Measurements from ENCODE around the gene DDA1.
A peak's percentile ranks its signal among the peaks of the same experiment; 100 is the strongest.

The DDA1 gene

DNA sequence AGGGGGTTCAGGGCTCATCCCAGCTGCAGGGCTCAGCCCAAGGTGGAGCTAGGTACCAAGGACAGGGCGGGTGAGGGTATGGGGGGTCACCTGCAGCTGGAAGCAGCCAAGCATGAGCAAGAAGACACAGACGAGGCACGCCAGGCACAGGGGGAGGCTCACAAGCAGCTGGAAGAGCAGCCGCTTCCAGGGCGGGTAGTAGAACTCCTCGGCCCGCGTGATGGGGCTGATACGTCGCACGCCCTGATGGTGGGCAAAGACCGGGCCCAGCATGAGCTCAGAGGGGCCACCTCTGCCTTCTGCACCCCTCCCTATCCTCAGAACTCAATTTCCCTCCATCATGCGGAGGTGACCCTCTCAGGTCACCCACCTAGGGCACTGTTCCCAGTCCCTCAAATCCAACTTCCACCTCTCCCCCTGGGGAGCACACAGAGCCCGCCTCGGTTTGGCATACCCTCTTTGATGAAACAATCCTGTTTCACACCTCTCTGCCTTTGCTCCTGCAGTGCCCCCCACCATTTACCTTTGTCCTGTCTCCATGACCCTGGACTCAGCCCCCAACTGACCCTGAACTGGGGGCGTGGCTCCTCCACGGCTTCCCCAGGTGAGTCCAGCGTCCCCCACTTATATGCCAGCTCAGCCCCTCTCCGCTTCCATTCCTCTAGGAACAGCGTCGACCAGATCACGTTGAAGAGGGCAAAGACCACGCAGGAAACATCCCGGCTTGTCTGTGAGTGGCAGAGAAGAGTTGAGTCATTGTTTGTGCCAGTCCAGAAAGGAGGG lies 21.1 kb downstream of the DDA1 start:
- no peak for DNase-seq

DNA sequence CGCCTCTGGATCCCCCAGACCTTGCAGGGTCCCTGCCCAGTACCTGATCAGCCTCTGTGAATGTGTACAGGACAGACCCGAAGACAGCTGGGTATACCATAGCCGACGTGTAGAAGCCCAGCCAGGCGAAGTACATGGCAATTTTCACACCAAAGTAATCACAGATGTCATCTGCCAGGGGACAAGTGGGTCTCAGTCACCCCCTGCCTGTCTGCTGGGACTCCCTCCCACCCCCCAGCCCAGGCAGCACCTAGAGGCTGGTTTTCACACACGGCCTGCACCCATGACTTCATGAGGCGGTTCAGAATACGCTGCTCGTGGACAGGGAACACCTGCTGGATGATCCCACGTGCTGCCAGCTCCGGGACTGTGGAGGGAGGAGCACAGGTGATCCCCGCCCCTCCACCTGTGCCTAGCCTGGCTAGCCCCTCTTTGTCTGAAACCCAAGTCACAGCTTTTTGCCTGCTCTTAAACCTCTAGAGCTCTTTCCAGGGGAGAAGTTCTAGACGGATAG lies 21.7 kb downstream of the DDA1 start:
- DNase-seq, result no peak

DNA sequence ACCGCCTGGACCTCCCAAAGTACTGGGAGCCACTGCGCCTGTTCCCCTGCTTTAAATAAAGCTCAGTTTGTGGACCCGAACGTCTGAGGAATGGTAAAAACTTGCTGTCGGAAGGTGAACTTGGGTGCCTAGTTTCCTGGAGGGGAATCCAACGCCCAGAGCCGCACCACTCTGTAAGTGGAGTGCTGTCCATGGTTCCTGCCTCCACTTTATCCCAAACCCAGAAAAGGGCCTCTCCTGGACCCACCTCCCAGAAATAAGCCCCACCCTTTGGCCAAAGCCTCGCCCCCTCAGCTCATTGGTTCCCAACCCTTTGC lies 23.0 kb downstream of the DDA1 start:
- DNase-seq, result no peak

DNA sequence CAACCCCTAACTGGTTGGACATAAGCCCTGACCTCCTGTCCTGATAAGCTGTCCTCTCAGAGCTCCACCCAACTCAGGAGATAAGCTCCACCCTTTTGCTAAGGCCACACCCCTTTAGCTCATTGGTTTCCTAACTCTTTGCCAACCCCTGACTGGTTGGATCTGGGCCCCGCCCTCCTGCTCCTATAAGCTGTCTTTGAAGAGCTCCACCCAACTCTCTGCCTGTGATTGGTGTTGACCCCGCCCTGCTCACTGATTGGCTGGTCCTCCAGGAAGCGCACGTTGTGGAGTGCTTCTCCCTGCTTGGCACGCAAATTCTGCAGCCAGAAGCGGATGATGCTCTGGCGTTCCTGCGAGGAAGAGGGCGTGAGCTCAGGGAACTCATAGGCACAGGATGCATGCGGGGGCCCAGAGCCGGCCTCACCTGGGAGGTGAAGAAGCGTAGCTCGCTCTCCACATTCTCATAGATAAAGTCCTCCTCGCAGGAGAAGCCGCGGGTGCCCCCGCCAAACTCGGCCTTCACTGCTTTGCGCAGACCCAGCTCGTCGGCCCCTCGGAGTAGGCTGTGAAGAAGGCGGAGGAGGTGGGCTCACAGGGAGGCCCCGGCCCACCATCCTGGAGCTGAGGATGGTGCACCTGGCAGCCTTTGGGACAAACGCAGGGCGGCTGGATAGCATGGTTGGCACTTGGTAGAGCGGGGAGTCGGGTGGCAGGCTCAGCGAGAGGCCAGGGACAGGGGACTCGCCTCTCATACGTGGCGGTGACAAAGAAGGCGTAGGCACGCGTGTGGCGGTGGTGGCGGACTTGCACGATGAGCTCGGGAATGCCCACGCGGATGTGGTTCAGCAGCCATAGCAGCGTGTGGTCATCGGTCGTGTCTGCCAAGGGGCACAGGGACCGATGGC lies 23.6 kb downstream of the DDA1 start:
- no peak for DNase-seq

DNA sequence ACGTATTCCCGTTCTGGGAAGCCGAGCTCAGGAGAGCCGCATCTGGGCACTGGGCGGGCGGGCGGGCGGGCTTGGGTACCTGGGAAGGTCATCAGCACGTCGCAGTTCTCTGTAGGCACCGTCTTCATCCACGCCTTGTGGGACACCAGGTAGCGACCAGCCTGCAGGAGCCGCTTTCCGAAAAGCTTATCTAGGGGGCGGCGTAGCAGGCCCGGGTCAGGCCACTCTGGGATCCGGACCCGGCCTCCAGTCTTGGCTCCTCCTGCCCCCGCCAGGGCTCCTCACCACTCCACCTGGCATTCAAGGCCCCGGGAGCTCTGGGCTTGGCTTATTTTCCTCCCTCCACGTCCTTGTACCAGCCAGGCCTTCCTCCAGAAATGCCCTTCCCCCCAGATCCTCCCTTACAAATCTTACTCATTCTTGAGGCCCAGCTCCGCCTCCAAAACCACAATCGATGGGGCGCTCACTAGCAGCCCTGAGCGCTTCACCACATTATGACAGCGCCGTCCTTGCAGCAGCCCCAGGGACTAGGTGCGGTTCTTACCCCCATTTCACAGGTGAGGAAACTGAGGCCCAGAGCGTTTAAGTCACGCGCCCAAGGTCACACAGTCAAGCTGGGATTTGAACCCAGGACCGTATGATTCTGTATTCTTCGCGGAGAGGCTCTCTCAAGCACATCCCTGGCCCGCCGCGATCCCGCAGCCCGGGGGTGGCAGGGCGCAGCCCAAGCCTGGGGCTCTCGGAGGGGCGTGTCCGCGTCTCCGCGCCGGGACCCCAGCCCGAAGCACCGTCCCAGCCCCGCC lies 24.4 kb downstream of the DDA1 start:
- peak; percentile 72 for DNase-seq

DNA sequence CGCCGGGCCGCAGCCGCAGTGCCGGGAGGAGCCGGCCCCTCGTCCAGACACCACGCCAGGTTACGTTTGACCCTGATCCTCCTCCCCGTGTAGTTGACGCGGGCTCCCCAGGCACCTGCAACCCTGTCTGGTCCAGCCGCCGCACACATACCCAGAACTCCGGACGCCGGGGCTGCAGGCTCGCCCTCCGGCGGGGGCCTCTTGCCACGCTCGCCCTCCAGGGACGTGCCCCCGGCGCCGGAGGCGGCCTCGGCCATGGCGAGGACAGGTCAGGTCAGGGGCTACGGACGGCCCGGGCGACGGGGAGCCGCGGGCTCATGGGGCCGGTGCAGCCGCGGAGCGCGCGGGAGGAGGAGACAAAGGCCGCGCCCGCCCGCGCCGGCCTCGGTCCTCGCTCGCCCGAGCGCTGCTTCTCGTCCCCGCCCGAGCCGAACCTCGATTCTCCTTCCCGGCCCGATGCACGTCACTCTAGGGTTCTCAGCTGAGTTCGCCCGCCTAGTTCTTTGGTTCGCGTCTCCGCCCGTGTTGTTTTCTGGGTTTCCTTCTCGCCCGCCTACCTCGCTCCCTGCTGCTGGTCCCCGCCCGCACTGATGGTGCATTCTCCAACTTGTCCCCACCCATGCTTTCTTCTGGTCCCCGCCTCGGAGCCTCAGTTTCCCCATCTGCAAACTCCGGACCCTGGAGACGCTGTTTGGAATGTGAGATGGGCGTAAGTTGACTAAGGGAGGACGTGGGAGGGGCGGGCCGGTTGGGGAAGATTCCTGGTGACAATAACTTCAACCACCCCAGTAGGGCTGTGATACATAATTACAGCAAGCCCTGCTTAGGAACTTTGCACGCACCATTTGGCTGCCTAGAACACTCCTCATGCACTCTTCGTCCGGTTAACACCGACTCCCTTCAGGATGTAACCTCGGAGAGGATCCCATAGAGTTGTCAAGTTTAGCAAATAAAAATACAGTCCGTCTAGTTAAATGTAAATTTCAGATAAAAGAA lies 25.3 kb downstream of the DDA1 start, which contains the start of gene ANO8:
TSS of gene ANO8 (minus strand) at position 442 of the 996 bp plus-strand sequence. CDS start at position 257, 185 bp downstream.
- DNase-seq, result peak; percentile 96

DNA sequence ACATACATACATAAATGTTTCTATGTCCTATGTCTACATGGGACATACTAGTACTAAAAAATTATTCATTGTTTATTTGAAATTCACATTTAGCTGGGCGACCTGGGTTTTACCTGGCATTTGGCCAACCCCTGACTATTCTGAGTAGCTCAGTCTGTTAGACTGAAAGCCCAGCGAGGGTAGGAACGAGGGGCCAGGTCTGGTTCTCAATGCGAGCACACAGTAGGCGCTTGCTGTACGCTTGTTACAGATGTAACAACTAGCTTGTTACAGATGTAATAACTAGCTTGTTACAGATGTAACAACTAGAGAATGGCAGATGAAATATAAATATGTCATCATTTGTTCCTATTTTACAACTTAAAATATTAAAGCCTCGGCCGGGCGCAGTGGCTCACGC lies 26.2 kb downstream of the DDA1 start:
- DNase-seq, result no peak

DNA sequence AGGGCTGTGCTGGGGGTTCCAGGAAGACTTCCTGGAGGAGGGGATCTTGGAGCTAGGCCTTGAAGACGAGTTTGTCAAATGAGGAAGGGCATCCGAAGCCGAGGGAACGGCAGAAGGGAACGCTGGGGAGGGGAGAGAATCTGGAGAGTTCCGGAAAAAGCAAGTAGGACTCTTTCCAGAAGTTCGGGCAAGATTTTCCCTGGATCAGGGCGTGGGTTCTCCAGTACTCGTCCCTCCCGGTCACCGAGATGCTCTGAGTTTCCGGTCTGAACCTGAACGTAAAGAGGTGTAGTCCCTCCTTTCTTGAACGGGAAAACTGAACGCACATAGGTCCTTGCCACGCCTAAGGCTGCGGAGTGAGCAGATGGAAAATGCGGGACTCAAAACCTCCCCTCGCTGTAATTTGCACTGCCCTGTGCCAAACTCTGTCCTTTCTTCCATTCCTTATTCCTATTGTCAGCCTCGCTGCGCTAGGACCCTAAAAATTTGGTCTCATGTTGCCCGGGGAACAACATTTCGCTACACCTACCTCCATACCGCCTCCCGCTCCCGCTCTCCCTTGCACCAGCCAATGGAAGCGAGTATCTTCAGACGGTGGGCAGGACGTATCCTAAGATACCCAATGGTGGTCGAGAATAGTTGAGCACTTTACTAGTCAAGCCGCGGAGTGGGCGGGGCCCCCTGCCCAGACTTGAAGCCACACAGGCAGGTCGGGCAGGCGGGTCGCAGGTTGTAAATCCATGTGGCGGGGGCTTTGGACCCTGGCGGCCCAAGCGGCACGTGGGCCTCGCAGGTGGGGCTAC lies 27.7 kb downstream of the DDA1 start, which contains the start of gene GTPBP3:
TSS of gene GTPBP3 (plus strand) at position 682 of the 803 bp plus-strand sequence. CDS start at position 741, 59 bp downstream.
- peak; percentile 93 for DNase-seq

DNA sequence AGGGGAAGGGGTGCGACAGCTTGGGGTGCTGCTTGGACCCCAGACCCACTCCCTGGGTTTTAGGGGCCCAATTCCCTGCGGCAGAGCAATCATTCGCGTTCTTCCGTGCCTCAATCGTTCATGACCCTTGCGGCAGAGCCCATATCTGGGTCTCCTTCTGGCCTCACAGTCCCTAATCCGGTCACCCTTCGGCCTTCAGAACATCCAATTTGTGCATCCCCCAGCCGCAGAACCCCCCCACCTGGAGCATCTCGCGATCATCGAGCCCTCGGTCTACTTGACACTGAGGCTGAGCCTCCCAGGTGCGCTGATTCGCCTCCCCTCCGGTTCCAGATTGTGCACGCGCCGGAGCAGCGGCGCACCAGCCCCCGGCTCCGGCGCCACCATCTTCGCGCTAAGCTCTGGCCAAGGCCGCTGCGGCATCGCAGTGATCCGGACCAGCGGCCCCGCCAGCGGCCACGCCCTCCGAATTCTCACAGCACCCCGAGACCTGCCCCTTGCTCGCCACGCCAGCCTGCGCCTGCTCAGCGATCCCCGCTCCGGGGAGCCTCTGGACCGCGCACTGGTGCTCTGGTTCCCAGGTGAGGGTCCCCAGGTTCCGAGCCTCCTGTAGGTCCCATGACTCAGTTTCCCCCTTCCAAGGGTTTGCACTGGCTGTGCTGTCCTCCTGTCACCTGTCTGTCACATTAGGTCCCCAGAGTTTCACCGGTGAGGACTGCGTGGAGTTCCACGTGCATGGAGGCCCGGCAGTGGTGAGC lies 28.5 kb downstream of the DDA1 start:
- DNase-seq, result no peak

DNA sequence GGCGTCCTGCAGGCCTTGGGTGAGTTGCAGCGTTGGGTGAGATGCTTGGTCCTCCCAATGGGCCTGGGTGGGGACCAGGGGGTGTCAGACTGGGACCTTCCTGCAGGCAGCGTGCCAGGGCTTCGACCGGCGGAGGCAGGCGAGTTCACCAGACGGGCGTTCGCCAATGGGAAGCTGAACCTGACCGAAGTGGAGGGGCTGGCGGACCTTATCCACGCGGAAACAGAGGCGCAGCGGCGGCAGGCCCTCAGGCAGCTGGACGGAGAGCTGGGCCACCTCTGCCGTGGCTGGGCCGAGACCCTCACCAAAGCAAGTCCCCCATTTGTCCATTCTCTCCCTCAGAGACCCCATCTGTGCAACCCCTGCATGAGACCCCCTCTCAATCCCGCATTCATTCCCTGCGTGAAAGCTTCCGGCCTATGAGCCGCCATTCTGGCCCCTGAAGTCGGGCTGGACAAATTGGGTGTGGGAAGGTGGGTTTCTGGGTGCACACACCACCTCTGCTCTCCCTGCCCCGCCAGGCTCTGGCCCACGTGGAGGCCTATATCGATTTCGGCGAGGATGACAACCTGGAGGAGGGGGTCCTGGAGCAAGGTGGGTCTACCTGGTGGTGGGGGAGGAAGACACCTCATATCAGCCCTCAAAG lies 29.2 kb downstream of the DDA1 start:
- DNase-seq, result no peak

DNA sequence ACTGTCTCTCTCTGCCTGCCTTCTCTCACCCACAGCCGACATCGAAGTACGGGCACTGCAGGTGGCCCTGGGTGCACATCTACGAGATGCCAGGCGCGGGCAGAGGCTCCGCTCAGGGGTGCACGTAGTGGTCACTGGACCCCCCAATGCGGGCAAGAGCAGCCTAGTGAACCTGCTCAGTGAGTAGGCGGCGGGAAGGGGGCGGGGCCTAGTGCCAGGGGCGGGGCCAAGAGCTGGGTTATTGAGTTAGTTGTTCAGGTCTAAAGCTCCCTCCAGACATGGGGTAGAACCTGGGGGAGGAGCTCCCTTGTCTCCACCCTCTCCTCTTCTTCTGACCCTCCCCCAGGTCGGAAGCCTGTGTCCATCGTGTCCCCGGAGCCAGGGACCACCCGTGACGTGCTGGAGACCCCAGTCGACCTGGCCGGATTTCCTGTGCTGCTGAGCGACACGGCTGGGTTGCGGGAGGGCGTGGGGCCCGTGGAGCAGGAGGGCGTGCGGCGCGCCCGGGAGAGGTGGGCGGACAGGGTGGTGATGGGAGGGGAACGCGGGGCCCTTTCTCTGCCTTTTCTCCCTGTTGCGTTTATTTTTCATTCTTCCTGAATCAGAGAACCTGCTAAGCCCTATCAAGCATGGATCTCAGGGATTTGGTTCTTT lies 29.9 kb downstream of the DDA1 start:
- DNase-seq, result no peak

DNA sequence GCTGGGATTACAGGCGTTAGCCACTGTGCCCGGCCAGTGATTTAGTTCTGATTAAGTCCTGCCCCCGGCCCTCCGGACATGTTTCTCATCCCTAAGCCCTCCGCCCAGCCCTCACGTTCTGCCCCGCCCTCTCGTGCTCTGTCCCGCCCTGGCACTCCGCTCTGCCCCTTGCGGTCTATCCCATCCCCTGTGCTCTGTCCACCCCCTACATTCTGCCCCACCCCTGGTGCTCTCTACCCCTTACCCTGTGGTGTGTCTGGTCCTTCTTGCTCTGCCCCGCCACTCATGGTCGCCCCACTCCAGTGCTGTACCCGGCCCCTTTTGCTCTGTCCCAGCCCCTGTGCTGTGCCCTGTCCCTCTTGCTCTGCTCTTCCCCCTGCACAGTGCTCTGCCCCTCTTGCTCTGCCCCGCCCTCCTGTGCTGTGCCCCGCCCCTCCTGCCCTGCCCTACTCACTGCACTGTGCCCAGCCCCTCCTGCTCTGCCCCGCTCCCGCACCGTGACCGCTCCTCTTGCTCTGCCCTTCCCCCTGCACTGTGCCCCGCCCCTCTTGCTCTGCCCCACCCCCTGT lies 31.0 kb downstream of the DDA1 start:
- no peak for DNase-seq

DNA sequence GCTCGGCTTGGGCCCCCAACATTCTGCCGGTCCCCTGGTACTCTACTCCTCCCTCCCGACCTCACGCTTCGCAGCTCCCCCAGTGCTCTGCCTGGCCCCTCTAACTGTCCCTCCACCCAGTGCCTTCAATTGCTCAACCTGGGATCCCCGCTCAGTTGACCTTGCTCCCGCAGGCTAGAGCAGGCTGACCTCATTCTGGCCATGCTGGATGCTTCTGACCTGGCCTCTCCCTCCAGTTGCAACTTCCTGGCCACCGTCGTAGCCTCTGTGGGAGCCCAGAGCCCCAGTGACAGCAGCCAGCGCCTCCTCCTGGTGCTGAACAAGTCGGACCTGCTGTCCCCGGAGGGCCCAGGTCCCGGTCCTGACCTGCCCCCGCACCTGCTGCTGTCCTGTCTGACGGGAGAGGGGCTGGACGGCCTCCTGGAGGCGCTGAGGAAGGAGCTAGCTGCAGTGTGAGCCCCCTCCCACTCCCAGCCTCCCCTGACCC lies 31.6 kb downstream of the DDA1 start:
- no peak for DNase-seq

DNA sequence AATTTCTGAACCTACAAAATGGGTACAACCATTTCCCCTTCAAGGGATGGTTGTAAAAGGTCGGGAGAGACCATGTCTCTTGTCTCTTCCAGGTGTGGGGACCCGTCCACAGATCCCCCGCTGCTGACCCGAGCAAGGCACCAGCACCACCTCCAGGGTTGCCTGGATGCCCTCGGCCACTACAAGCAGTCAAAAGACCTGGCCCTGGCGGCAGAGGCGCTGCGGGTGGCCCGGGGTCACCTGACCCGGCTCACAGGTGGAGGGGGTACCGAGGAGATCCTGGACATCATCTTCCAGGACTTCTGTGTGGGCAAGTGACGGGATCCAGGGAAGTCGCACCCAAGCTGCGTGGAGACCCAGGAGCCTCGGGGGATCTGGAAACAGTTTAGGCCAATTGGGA lies 32.0 kb downstream of the DDA1 start:
- DNase-seq, result no peak

DNA sequence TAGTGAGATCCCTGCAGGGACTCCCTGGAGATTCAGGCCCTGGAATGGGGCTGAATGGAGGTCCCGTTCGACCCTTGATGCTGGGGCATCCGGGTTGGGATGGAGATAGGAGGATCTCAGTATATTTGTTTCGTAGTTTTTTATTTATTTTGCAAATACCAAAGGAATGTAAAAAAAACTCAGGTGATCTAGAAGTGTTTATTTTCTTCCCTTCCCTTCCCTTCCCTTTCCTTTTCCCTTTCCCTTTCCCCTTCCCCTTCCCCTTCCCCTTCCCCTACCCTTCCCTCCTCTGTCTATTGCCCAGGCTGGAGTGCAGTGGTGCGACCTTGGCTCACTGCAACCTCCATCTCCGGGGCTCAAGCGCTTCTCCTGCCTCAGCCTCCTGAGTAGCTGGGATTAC lies 32.5 kb downstream of the DDA1 start:
- no peak for DNase-seq

DNA sequence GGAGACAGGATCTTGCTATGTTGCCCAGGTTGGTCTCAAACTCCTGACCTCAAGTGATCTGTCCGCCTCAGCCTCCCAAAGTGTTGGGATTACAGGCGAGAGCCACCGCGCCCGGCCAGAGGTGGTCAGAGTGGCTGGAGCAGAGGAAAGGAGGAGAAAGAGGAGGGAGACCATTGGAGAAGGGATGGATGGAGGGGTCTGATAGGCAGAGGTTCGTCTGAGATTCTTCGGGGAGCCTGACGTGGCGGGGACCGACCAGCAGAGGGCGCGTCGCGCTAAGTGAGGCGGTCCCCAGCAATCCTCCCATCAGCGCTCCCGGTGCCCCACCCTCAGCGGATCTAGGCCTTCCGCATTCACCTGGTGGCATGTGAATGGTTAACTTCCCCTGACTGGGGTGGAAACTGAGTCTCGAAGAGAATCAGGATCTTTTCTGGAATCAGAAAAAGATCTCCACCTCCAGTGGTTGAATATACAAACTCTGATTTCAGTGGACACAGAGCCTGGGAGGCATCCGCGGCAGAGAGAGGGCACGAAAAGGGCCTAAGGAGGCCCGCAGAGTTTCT lies 36.8 kb downstream of the DDA1 start:
- peak; percentile 81 for DNase-seq

DNA sequence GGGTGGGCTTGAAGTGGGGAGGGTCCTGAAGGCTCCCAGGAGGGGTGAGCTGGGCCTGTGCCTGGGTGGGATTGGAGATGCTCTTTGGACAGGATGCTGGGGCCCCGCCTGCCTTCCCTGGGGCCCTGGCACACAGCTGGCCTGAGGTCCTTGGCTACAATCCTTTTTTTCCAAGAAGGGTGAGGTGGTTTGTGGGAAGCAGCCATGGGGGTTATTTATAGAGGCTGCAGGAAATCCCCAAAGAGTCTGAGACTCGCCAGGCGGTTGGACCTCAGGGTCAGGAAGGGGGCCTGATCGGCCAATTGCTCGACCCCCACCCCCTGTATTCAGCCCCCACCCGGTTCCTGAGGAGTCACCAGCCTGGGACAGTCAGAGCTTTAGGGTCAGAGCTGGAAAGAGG lies 38.0 kb downstream of the DDA1 start:
- DNase-seq, result no peak

DNA sequence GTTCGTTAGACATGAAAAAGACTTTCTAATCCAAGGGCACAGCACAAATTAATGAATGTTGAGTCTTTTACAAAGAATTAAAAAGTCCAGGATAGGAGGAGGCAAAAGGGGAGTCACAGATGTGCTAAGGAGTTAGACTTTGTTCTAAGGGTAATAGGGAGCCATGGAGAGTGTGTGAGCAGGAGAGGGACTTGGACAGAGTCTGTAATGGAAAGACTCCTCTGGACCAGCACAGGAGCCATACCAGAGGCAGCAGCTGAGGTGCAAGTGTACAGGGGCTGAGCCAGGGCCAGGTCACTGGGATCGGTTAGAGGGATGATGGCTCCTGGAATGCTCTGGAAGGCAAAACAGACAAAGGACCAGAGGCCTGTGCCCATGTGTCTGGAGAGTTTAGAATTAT lies 38.5 kb downstream of the DDA1 start:
- DNase-seq, result no peak

All from activated T-cell treated with anti-CD3 and anti-CD28 coated beads, Interleukin-2, amount 50 U/mL, for 1 hour (primary cell).